ENCODE measurements around the gene LOXL1.
A peak's percentile ranks its signal among the peaks of the same experiment; 100 is the strongest.

Gene LOXL1

GRCh38 chr15:73989001-73989798 lies 62.9 kb downstream of the LOXL1 start:
- Histone ChIP-seq H3K9me3 (ENCODE audit: insufficient read depth, low read length, severe bottlenecking) (no peaks in the 10 kb centered on the region), H3K4me3 (ENCODE audit: low read depth in 1 of 2, low read length in 2 of 2) (no peak overlapping the region), H3K27ac (ENCODE audit: low read length) (no peak overlapping the region), H2AFZ (ENCODE audit: low read depth, low read length) (no peak overlapping the region), H3K9ac (ENCODE audit: low read depth, low read length) (no peak overlapping the region), H3K36me3 (ENCODE audit: insufficient read depth, low read length) (peaks cover 9% of the 10 kb centered on the region), H3K4me2 (ENCODE audit: insufficient read depth, low read length) (no peak overlapping the region), H3K27me3 (ENCODE audit: insufficient read depth, low read length, poor library complexity) (no peaks in the 10 kb centered on the region), H3K4me1 (ENCODE audit: insufficient read depth, low read length) (peaks cover 39% of the 10 kb centered on the region), H4K20me1 (ENCODE audit: insufficient read depth, low read length) (no peaks in the 10 kb centered on the region), H3K79me2 (ENCODE audit: insufficient read depth, low read length) (peaks cover 14% of the 10 kb centered on the region)
- TF ChIP-seq, protein P1, sequence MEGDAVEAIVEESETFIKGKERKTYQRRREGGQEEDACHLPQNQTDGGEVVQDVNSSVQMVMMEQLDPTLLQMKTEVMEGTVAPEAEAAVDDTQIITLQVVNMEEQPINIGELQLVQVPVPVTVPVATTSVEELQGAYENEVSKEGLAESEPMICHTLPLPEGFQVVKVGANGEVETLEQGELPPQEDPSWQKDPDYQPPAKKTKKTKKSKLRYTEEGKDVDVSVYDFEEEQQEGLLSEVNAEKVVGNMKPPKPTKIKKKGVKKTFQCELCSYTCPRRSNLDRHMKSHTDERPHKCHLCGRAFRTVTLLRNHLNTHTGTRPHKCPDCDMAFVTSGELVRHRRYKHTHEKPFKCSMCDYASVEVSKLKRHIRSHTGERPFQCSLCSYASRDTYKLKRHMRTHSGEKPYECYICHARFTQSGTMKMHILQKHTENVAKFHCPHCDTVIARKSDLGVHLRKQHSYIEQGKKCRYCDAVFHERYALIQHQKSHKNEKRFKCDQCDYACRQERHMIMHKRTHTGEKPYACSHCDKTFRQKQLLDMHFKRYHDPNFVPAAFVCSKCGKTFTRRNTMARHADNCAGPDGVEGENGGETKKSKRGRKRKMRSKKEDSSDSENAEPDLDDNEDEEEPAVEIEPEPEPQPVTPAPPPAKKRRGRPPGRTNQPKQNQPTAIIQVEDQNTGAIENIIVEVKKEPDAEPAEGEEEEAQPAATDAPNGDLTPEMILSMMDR (IDR thresholded peaks at IDR 0.05; ENCODE audit: borderline replicate concordance, extremely low read depth, low read length, poor library complexity, severe bottlenecking) = no peak
- no peak for TF ChIP-seq EZH2 (IDR thresholded peaks at IDR 0.05; ENCODE audit: borderline replicate concordance, low read depth, low read length, severe bottlenecking)
- DNase-seq (no peak), ATAC-seq (ENCODE audit: insufficient read depth, low read depth) (no peak)

- H3K27me3 ChIP-seq (ENCODE audit: insufficient read depth, low read length, poor library complexity) = no peaks in the 10 kb centered on the region
- no peak overlapping the region for H3K4me3 ChIP-seq (ENCODE audit: low read depth in 1 of 2, low read length in 2 of 2)
- peaks cover 3% of the 10 kb centered on the region for H3K36me3 ChIP-seq (ENCODE audit: insufficient read depth, low read length)
- no peak overlapping the region for H3K27ac ChIP-seq (ENCODE audit: low read length)
- DNase-seq (no peak), ATAC-seq (ENCODE audit: insufficient read depth, low read depth) (no peak)
- TF ChIP-seq, protein P1 (IDR thresholded peaks at IDR 0.05; ENCODE audit: borderline replicate concordance, extremely low read depth, low read length, poor library complexity, severe bottlenecking) = no peak
- no peak for TF ChIP-seq EZH2 (IDR thresholded peaks at IDR 0.05; ENCODE audit: borderline replicate concordance, low read depth, low read length, severe bottlenecking)
- peaks cover 42% of the 10 kb centered on the region for H3K4me1 ChIP-seq (ENCODE audit: insufficient read depth, low read length)
- H3K9ac ChIP-seq (ENCODE audit: low read depth, low read length) = no peak overlapping the region; the same call in 1 of the 2 replicates
- H4K20me1 ChIP-seq (ENCODE audit: insufficient read depth, low read length) = no peaks in the 10 kb centered on the region
- peak overlapping the region; percentile 98; the same call in 1 of the 2 replicates for H3K4me2 ChIP-seq (ENCODE audit: insufficient read depth, low read length)
- no peak overlapping the region; the same call in 1 of the 2 replicates for H2AFZ ChIP-seq (ENCODE audit: low read depth, low read length)
- peaks cover 26% of the 10 kb centered on the region for H3K79me2 ChIP-seq (ENCODE audit: insufficient read depth, low read length)
- H3K9me3 ChIP-seq (ENCODE audit: insufficient read depth, low read length, severe bottlenecking) = no peaks in the 10 kb centered on the region
Observed at GRCh38 chr15:73990250-73991005, 64.2 kb downstream of the LOXL1 start.

- H3K4me3 ChIP-seq (ENCODE audit: low read depth in 1 of 2, low read length in 2 of 2) = peak overlapping the region; percentile 83 to 87; a peak in 3 of 4 replicates
- H3K9me3 ChIP-seq (ENCODE audit: insufficient read depth, low read length, severe bottlenecking) = no peaks in the 10 kb centered on the region
- H3K4me2 ChIP-seq (ENCODE audit: insufficient read depth, low read length) = peak overlapping the region; percentile 98
- no peak for DNase-seq
- H3K36me3 ChIP-seq (ENCODE audit: insufficient read depth, low read length) = peaks cover 2% of the 10 kb centered on the region
- H3K27me3 ChIP-seq (ENCODE audit: insufficient read depth, low read length, poor library complexity) = no peaks in the 10 kb centered on the region
- H3K79me2 ChIP-seq (ENCODE audit: insufficient read depth, low read length) = peaks cover 34% of the 10 kb centered on the region
- peak overlapping the region; percentile 76 for H3K27ac ChIP-seq (ENCODE audit: low read length)
- H4K20me1 ChIP-seq (ENCODE audit: insufficient read depth, low read length) = no peaks in the 10 kb centered on the region
- TF ChIP-seq EZH2 (IDR thresholded peaks at IDR 0.05; ENCODE audit: borderline replicate concordance, low read depth, low read length, severe bottlenecking) = no peak
- TF ChIP-seq, protein P1 (IDR thresholded peaks at IDR 0.05; ENCODE audit: borderline replicate concordance, extremely low read depth, low read length, poor library complexity, severe bottlenecking) = no peak
- peak overlapping the region; percentile 83 for H2AFZ ChIP-seq (ENCODE audit: low read depth, low read length)
- peak overlapping the region; percentile 87 for H3K9ac ChIP-seq (ENCODE audit: low read depth, low read length)
- H3K4me1 ChIP-seq (ENCODE audit: insufficient read depth, low read length) = peaks cover 50% of the 10 kb centered on the region
- ATAC-seq (ENCODE audit: insufficient read depth, low read depth) = no peak
Observed at GRCh38 chr15:73991260-73991659, 65.0 kb downstream of the LOXL1 start.
